Measurements from ENCODE around the gene BMP5.
"Not testable (repeated sequence)": the region's sequence is repeated elsewhere in the genome, so short reads cannot be mapped to it uniquely, and the experiment has no call there.

Gene BMP5

GRCh38 chr6:55875400-55875799, at the start of gene BMP5:
Gene BMP5, minus strand, starts transcription at chr6:55875590. Its CDS starts 725 bp downstream, at chr6:55874865.
- no peak for DNase-seq

GRCh38 chr6:55922406-55922805, 47.0 kb upstream of the BMP5 start:
- no peak for DNase-seq

- DNase-seq = no peak
Observed at GRCh38 chr6:55919716-55920308, 44.4 kb upstream of the BMP5 start.

GRCh38 chr6:55918639-55919038, 43.2 kb upstream of the BMP5 start:
- no peak for DNase-seq

GRCh38 chr6:55917751-55918415, 42.5 kb upstream of the BMP5 start:
- no peak for DNase-seq

- no peak for DNase-seq
Observed at GRCh38 chr6:55916188-55916587, 40.8 kb upstream of the BMP5 start.

- DNase-seq = no peak
Observed at GRCh38 chr6:55913228-55914195, 38.1 kb upstream of the BMP5 start.

- DNase-seq = not testable (repeated sequence)
Observed at GRCh38 chr6:55910466-55910865, 35.1 kb upstream of the BMP5 start.

GRCh38 chr6:55909911-55910310, 34.5 kb upstream of the BMP5 start:
- DNase-seq = not testable (repeated sequence)

- DNase-seq = no peak
Observed at GRCh38 chr6:55902796-55903195, 27.4 kb upstream of the BMP5 start.

- DNase-seq = no peak
Observed at GRCh38 chr6:55901765-55902270, 26.4 kb upstream of the BMP5 start.

- DNase-seq = no peak
Observed at GRCh38 chr6:55898342-55898741, 23.0 kb upstream of the BMP5 start.

- DNase-seq = no peak
Observed at GRCh38 chr6:55897346-55897745, 22.0 kb upstream of the BMP5 start.

GRCh38 chr6:55895972-55896730, 20.8 kb upstream of the BMP5 start:
- DNase-seq = no peak

- DNase-seq = no peak
Observed at GRCh38 chr6:55892749-55893357, 17.5 kb upstream of the BMP5 start.

GRCh38 chr6:55888917-55889316, 13.5 kb upstream of the BMP5 start:
- no peak for DNase-seq

- no peak for DNase-seq
Observed at GRCh38 chr6:55886185-55886836, 10.9 kb upstream of the BMP5 start.

- no peak for DNase-seq
Observed at GRCh38 chr6:55882718-55883569, 7.6 kb upstream of the BMP5 start.

- DNase-seq = no peak
Observed at GRCh38 chr6:55877283-55877682, 1.9 kb upstream of the BMP5 start.

GRCh38 chr6:55874316-55874715, 1.1 kb downstream of the BMP5 start:
- no peak for DNase-seq

GRCh38 chr6:55872866-55873265, 2.5 kb downstream of the BMP5 start:
- DNase-seq = no peak

Measured in stimulated activated CD4-positive, alpha-beta T cell treated with anti-CD3 and anti-CD28 coated beads, Interleukin-2, amount 100 ng/mL, for 24 hours (primary cell).